ENCODE measurements around the gene DNASE2B.
A peak's percentile ranks its signal among the peaks of the same experiment; 100 is the strongest.

The DNASE2B gene

GRCh38 chr1:84374991-84375696 is 23.1 kb upstream of the DNASE2B start:
- DNase-seq, result no peak

GRCh38 chr1:84376000-84376910 is 22.0 kb upstream of the DNASE2B start:
- DNase-seq, result no peak

- no peak for DNase-seq
Observed at GRCh38 chr1:84377480-84378095, 20.7 kb upstream of the DNASE2B start.

GRCh38 chr1:84379138-84379916 is 19.0 kb upstream of the DNASE2B start:
- DNase-seq, result no peak

GRCh38 chr1:84379917-84380180 is 18.4 kb upstream of the DNASE2B start:
- no peak for DNase-seq

GRCh38 chr1:84382127-84382526 is 16.2 kb upstream of the DNASE2B start:
- no peak for DNase-seq

- no peak for DNase-seq
Observed at GRCh38 chr1:84385347-84385746, 12.9 kb upstream of the DNASE2B start.

GRCh38 chr1:84386716-84387479 is 11.4 kb upstream of the DNASE2B start:
- no peak for DNase-seq

- no peak for DNase-seq
Observed at GRCh38 chr1:84387480-84388163, 10.7 kb upstream of the DNASE2B start.

- no peak for DNase-seq
Observed at GRCh38 chr1:84390226-84390625, 8.1 kb upstream of the DNASE2B start.

- no peak for DNase-seq
Observed at GRCh38 chr1:84401156-84401555, 2.9 kb downstream of the DNASE2B start.

GRCh38 chr1:84402060-84402459 is 3.8 kb downstream of the DNASE2B start:
- no peak for DNase-seq

- no peak for DNase-seq
Observed at GRCh38 chr1:84402501-84402900, 4.2 kb downstream of the DNASE2B start.

- no peak for DNase-seq
Observed at GRCh38 chr1:84403347-84403746, 5.1 kb downstream of the DNASE2B start.

- DNase-seq, result no peak
Observed at GRCh38 chr1:84406346-84406861, 8.1 kb downstream of the DNASE2B start.

- no peak for DNase-seq
Observed at GRCh38 chr1:84407524-84407923, 9.2 kb downstream of the DNASE2B start.

GRCh38 chr1:84407958-84408422 is 9.7 kb downstream of the DNASE2B start:
- DNase-seq, result no peak

GRCh38 chr1:84409888-84410287 is 11.6 kb downstream of the DNASE2B start:
- DNase-seq, result no peak

- no peak for DNase-seq
Observed at GRCh38 chr1:84410328-84411095, 12.2 kb downstream of the DNASE2B start.

- peak; percentile 69 for DNase-seq
Observed at GRCh38 chr1:84412316-84412942, 14.1 kb downstream of the DNASE2B start.

Data from DMS79 (cell line).